Cardiac fibroblast (primary cell): ENCODE measurements around the gene AP2A2.

Experiments
- DNase-seq, 2 donors: peaks; one replicate each; pipeline versions ENCODE4 v3.0.0 to v3.0.0-alpha.2; 2010; ENCODE audit warnings: low read depth in 2 of 2
- H3K4me3 ChIP-seq, 2 donors: replicated peaks in 1 of 2; 1 replicate in 1 of 2; 2 replicates in 1 of 2; pipeline ENCODE4 v1.5.1; 2011; ENCODE audit warnings: low read depth in 2 of 2, low read length in 2 of 2, mild to moderate bottlenecking in 2 of 2, moderate library complexity in 1 of 2
- TF ChIP-seq, protein P1 (sequence below): IDR thresholded peaks from one replicate; pipeline ENCODE4 v1.5.1; 2011; ENCODE audit warnings: low read depth, mild to moderate bottlenecking, low read length, inconsistent platforms

AP2A2 gene

DNA sequence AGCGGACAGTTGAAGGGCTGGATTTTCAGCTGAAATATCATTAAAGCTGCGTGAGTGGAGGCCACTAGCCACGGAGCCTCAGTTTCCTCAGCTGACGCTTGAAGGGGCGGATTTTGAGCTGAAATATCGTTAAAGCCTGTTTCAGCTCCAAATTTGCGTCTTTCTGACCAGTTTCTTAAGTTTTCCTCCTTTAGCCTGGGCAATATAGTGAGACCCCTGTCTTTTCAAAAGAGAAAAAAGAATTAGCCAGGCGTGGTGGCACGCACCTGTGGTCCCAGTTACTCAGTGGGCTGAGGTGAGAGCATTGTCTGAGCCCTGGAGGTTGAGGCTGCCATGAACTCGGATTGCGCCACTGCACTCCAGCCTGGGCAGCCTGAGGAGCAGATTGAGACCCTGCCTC lies 3.7 kb downstream of the AP2A2 start:
- no peak overlapping the region for H3K4me3 ChIP-seq
- TF ChIP-seq, protein P1, sequence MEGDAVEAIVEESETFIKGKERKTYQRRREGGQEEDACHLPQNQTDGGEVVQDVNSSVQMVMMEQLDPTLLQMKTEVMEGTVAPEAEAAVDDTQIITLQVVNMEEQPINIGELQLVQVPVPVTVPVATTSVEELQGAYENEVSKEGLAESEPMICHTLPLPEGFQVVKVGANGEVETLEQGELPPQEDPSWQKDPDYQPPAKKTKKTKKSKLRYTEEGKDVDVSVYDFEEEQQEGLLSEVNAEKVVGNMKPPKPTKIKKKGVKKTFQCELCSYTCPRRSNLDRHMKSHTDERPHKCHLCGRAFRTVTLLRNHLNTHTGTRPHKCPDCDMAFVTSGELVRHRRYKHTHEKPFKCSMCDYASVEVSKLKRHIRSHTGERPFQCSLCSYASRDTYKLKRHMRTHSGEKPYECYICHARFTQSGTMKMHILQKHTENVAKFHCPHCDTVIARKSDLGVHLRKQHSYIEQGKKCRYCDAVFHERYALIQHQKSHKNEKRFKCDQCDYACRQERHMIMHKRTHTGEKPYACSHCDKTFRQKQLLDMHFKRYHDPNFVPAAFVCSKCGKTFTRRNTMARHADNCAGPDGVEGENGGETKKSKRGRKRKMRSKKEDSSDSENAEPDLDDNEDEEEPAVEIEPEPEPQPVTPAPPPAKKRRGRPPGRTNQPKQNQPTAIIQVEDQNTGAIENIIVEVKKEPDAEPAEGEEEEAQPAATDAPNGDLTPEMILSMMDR: no peak
- DNase-seq: no peak

DNA sequence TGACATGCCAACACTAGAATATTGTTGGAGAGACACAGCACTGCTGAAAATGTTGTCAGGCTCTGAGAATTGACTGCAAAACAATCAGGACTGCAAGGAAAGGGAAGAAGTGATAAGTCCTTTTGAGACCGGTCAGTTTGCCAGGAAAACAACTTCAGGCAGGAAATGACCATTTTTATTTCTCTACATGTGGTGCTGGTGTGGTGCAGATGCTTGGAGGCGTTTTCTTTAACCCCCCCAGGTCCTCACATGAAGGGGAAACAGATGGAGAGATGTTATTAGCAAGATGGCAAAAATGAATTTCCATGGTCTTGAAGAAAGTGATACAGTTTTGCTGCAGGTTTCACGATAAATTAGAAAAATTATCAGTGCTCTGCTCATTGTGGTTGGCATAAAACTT lies 5.7 kb downstream of the AP2A2 start:
- peak; percentile 40 to 75 for DNase-seq
- H3K4me3 ChIP-seq: no peak overlapping the region
- TF ChIP-seq, protein P1: no peak

DNA sequence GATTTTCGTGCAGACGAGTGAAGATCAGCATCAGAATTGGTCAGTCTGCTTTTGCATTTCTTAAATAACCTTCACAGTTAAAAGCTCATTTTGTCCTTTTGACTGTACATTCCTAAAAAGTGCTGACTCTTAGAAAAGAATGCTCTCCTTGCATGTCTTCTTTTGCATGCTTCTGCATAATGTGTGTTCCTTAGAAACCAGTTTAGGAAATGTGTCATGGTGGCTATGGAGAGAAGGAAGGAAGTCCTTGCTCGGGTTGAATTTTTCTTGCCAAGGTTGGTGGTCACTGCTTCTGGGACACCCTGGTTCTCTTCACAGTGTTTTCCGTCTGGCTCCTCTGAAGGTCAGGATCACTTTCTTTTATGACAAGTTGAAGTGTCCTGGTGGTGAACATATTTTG lies 6.8 kb downstream of the AP2A2 start:
- H3K4me3 ChIP-seq: no peak overlapping the region
- DNase-seq: peak in 1 of 2 donors; percentile 37
- TF ChIP-seq, protein P1: no peak

DNA sequence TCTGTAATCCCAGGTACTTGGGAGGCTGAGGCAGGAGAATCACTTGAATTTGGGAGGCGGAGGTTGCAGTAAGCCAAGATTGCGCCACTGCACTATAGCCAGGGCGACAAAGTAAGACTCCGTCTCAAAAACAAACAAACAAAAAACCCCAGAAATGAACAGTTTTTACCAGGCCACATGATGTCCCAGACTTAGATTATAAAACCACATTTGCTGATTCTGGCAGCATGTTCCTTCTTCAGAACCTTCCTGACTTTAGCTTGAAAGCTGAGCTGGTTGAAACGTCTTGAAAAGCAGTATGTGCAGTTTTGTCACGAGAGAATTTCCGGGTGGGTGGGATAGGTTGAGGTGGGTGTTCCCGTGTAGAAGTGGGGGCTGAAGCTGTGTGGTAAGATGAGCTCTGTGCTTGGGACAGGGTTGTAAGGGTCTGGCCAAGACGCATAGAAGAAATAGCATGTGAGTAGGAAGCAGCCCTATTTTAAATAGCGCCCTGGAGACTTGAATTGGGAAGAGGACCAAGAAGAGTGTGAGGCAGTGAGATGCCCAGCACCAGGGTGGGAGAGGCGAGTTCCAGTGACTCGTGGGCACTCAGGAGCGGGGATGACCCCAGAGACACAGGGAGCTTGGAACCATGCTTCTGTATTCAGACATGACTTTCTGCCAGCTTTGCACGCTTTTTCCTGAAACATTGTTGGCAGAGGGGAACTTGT lies 7.6 kb downstream of the AP2A2 start:
- TF ChIP-seq, protein P1: no peak
- no peak overlapping the region for H3K4me3 ChIP-seq
- peak; percentile 25 to 63 for DNase-seq

DNA sequence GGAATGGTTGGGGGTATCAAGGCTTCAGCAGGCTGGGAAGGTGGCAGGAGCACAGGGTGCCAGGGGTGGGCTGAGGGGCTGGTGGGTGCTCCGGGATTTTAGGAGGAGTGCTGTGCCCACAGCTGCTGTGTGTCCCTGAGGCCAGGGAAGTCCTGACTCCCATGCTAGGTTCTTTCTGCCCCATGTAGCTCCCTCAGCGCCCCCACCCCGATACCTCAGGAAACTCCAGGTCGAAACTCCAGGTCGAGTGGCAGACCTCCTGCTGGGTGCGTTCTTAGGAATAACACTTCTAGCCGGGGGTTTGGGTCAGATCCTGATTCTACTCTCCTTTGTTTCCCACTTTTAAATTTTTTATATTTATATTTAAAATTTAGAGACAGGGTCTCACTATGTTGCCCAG lies 8.3 kb downstream of the AP2A2 start:
- TF ChIP-seq, protein P1: no peak
- DNase-seq: no peak
- no peak overlapping the region for H3K4me3 ChIP-seq

DNA sequence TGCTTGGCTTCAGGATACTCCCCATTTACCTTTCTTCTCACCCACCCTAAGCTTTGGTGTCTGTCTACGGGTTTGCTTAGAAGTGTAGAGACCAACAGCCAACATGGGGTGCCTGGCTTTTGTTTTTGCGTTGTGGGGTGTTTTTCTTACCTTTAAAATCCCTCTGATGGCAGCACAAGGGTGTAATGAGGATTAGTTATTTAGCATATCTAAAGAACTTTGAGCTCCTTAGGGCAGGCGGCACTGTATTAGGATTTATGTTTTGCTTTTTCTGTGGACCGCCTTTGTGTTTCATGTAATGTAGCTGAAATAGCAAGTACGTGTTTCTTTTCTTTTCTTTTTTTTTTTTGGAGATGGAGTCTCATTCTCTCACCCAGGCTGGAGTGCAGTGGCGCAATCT lies 8.9 kb downstream of the AP2A2 start:
- no peak overlapping the region for H3K4me3 ChIP-seq
- DNase-seq: no peak
- TF ChIP-seq, protein P1: no peak

DNA sequence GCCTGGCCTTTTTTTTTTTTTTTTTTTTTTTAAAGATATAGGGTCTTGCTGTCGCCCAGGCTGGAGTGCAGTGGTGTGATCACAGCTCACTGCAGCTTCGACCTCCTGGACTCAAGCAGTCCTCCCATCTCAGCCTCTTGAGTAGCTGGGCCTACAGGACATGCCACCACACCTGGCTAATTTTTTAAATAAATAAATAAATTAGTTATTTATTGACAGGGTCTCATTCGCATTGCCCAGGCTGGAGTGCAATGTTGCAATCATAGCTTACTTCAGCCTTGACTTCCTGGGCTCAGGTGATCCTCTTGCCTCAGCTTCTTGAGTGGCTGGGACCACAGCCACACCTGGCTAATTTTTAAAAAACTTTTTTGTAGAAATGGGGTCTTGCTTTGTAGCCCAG lies 10.5 kb downstream of the AP2A2 start:
- no peak for DNase-seq
- TF ChIP-seq, protein P1: no peak
- no peak overlapping the region for H3K4me3 ChIP-seq
